Measurements from ENCODE around the gene ARMC6. TPM values are rescaled to one million over a fixed set of nuclear protein-coding genes. Genes with fewer than 3 reads are reported as not detected.

The ARMC6 gene
- total RNA-seq: 56.9 and 71.3 TPM in 2 replicates

DNA sequence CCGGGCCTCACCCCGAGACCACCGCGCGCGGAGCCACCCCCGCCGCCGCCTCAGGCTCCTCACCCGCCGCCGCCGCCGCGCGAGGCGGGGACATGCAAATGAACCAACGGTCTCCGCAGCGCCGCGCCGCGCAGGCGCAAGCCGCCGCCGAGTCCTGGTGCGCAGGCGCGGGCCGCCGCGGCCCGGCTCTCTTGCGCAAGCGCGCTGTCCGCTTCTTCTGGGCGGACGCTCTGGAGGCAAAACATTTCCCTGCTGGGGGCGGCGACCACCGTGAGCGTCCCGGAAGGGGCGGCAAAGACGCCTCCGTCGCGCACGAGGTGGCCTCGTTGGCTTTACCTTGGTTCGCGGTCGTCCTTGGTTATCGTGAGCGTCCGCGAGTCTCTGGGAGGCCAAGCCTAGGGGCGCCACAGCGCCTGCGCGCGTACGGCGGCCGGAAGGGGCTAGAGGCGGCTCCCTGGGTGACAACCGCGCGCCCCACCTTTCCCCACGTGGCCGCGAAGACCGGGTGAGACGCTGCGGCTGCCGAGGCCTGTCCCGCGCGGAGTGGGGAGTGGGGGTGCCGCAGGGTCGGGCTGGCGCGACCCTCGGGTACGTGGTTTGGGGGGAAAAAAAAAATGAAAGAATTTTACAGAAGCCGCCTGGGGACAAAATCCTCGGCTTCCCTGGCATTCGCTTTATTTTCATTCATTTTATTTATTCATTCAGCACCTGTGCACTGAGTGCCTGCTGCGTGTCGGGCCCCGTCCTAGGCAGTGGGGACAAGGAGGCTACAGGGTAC is at the start of gene ARMC6, which contains the start of gene SUGP2:
Gene ARMC6, plus strand, starts transcription at position 178 of the 778 bp plus-strand sequence. CDS start 607 bp downstream, outside the sequence.
Gene SUGP2, minus strand, starts transcription at position 92 of the 778 bp plus-strand sequence. CDS start 2,446 bp downstream, outside the sequence.

DNA sequence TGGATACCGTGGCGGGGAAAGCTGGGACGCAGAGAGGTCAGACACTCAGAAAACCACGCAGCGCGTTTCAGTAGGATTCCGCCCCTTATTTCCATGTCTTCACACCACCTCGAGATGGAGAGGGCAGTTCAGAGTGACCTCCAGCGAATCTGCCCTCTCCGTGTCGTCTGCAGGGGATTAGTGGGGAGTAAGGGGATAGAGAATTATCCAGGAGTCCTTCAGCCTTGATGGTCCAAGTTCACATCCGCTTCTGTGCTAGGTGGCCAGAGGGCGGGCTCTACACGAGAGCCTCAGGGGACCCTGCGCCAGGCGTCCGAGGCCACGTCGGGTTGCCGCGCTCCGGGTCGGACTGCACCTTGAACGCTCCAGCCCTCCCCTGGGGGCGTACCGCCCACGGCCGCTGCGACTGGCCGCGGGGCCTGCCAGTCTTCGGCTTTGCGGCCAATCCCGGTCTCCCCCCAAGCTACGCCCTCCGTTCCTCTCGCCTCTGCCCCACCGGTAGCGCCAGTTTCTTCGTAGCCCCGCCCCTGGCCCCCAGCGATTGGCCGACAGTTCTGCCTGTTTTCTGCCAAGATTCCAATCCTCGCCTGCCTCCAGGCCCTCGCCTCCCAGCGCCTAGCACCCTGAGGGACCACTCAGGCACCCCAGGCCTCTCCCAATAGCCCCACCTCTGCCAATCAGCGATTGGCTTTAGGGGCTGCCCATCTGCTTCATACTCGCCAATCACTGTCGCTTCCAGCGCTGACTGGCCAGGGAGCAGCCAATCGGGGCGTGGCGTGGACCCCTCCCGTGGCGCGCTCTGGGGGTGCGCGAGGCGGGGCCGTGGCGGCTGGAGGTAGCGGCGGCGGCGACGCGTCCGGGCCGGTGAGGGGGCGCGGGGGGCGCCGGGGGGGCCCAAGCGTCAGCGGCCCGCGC is 30.0 kb downstream of the ARMC6 start, which contains the start of gene SLC25A42:
Gene SLC25A42, plus strand, starts transcription at position 812 of the 915 bp plus-strand sequence. CDS start 32,131 bp downstream, outside the sequence.

Other genes starting within 250 kb of the ARMC6 start
- not detected in 2 replicates for gene COMP, start 242.3 kb upstream of the ARMC6 start, total RNA-seq
- 61.2 and 75.0 TPM in 2 replicates for gene UPF1, start 201.6 kb upstream of the ARMC6 start, total RNA-seq
- 0.72 and 0.85 TPM in 2 replicates for gene CERS1, start 137.4 kb upstream of the ARMC6 start, total RNA-seq
- gene COPE, start 114.2 kb upstream of the ARMC6 start, total RNA-seq: 201 and 293 TPM in 2 replicates
- gene DDX49, start 113.9 kb upstream of the ARMC6 start, total RNA-seq: 59.9 and 61.7 TPM in 2 replicates
- 110 and 132 TPM in 2 replicates for gene HOMER3, start 92.4 kb upstream of the ARMC6 start, total RNA-seq
- gene SUGP2, start 86 bp upstream of the ARMC6 start, total RNA-seq: 18.8 and 22.7 TPM in 2 replicates
- gene SLC25A42, start 30.4 kb downstream of the ARMC6 start, total RNA-seq: 1.3 and 1.4 TPM in 2 replicates
- gene TMEM161A, start 104.9 kb downstream of the ARMC6 start, total RNA-seq: 34.1 and 44.3 TPM in 2 replicates
- 0.21 TPM in 1 of 2 replicates, not detected in the other for gene MEF2B, start 136.7 kb downstream of the ARMC6 start, total RNA-seq
- 6.6 and 13.0 TPM in 2 replicates for gene BORCS8, start 158.5 kb downstream of the ARMC6 start, total RNA-seq
- gene RFXANK, start 158.7 kb downstream of the ARMC6 start, total RNA-seq: 45.4 and 93.0 TPM in 2 replicates
- 27.2 and 28.8 TPM in 2 replicates for gene NR2C2AP, start 169.8 kb downstream of the ARMC6 start, total RNA-seq
- not detected in 2 replicates for gene NCAN, start 178.4 kb downstream of the ARMC6 start, total RNA-seq
- gene TM6SF2, start 239.7 kb downstream of the ARMC6 start, total RNA-seq: not detected in 2 replicates